Calu3 (cell line): ENCODE results near the gene OR1F1. TPM values are rescaled to one million over a fixed set of nuclear protein-coding genes. Genes with fewer than 3 reads are reported as not detected.
"Not testable (repeated sequence)": the region's sequence is repeated elsewhere in the genome, so short reads cannot be mapped to it uniquely, and the experiment has no call there.

Source experiments
- Bru-seq: library from RNA; stranded (reverse); fragments of 400-500 nt; gene quantifications from one replicate; lab custom pipeline; 2021; lab: Mats Ljungman, UMichigan
- BruChase-seq, 2 experiments: library from RNA; stranded (reverse); fragments of 400-500 nt; gene quantifications; one replicate each; lab custom pipeline; 2021; lab: Mats Ljungman, UMichigan
- BruUV-seq: library from RNA; stranded (reverse); fragments of 400-500 nt; replicated peaks from 2 replicates; lab custom pipeline; 2021; lab: Mats Ljungman, UMichigan
- CTCF ChIA-PET: fragments of 300-600 bp; sonication (Branson Sonifier 250); formaldehyde crosslinking; loops from one replicate; lab custom pipeline; 2022; ENCODE audit warnings: antibody characterized with exemption; lab: Charles Lee
- DNase-seq: peaks from one replicate; pipeline ENCODE4 v3.0.0; 2022
- H3K27ac Mint-ChIP-seq: one replicate; pipeline ENCODE4 v1.8.0; 2022; ENCODE audit warnings: mixed read lengths; ENCODE audit not compliant: unreplicated experiment
- H3K27me3 Mint-ChIP-seq: one replicate; pipeline ENCODE4 v1.8.0; 2022; ENCODE audit warnings: mixed read lengths; ENCODE audit not compliant: unreplicated experiment
- H3K36me3 Mint-ChIP-seq: one replicate; pipeline ENCODE4 v1.8.0; 2022; ENCODE audit warnings: mild to moderate bottlenecking, moderate library complexity, mixed read lengths; ENCODE audit not compliant: insufficient read depth, unreplicated experiment
- H3K4me1 Mint-ChIP-seq: one replicate; pipeline ENCODE4 v1.8.0; 2022; ENCODE audit warnings: mild to moderate bottlenecking, low read depth, mixed read lengths; ENCODE audit not compliant: unreplicated experiment
- H3K4me3 Mint-ChIP-seq: one replicate; pipeline ENCODE4 v1.8.0; 2022; ENCODE audit warnings: mild to moderate bottlenecking, low read depth, moderate library complexity, mixed read lengths; ENCODE audit not compliant: unreplicated experiment
- H3K9me3 Mint-ChIP-seq: one replicate; pipeline ENCODE4 v1.8.0; 2022; ENCODE audit warnings: low read depth, mixed read lengths; ENCODE audit not compliant: unreplicated experiment
- intact Hi-C: fragments of 100-400 bp; cut with micrococcal nuclease; formaldehyde crosslinking; loops from one replicate; pipeline ENCODE4 v1.10.0; 2022; ENCODE audit not compliant: unreplicated experiment
- long read RNA-seq: library from polyadenylated mRNA; stranded (forward); transcript quantifications from one replicate; pipeline ENCODE4 v2.0.0, GENCODE V29; 2022
- total RNA-seq: library from RNA; stranded (reverse); gene quantifications from 2 replicates; pipeline ENCODE4 v1.2.3, GENCODE V29; 2022
- TF ChIP-seq, protein P1 (sequence below): fragments of 200-600 bp; IDR thresholded peaks from one replicate; pipeline ENCODE4 v1.8.0; 2022; ENCODE audit warnings: antibody characterized with exemption; ENCODE audit not compliant: unreplicated experiment

The OR1F1 gene
- total RNA-seq (0.40 and 0.54 TPM in 2 replicates), Bru-seq, nascent RNA (percentile 22 among the genes with signal in this experiment), BruChase-seq, experiment 1, labeled RNA remaining after a 6-hour chase (percentile 28 among the genes with signal in this experiment), BruChase-seq, experiment 2, labeled RNA remaining after a 2-hour chase (percentile 30 among the genes with signal in this experiment)
- long read RNA-seq = 0 reads

- intact Hi-C loops = loop anchor here (10.0 kb wide), 1 partner anchor 317 kb away; the partner anchor contains the start of gene CLUAP1
- H3K27ac Mint-ChIP-seq = peak within 1 kb of the TSS; percentile 95
- peaks cover 2% of the 10 kb centered on the region for H3K9me3 Mint-ChIP-seq
- no TSS peak for BruUV-seq
- peak; percentile 65 for DNase-seq
- TF ChIP-seq, protein P1, sequence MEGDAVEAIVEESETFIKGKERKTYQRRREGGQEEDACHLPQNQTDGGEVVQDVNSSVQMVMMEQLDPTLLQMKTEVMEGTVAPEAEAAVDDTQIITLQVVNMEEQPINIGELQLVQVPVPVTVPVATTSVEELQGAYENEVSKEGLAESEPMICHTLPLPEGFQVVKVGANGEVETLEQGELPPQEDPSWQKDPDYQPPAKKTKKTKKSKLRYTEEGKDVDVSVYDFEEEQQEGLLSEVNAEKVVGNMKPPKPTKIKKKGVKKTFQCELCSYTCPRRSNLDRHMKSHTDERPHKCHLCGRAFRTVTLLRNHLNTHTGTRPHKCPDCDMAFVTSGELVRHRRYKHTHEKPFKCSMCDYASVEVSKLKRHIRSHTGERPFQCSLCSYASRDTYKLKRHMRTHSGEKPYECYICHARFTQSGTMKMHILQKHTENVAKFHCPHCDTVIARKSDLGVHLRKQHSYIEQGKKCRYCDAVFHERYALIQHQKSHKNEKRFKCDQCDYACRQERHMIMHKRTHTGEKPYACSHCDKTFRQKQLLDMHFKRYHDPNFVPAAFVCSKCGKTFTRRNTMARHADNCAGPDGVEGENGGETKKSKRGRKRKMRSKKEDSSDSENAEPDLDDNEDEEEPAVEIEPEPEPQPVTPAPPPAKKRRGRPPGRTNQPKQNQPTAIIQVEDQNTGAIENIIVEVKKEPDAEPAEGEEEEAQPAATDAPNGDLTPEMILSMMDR = no peak
- H3K4me1 Mint-ChIP-seq = peaks cover 38% of the 10 kb centered on the region
- peaks cover 64% of the 10 kb centered on the region for H3K27me3 Mint-ChIP-seq
- H3K4me3 Mint-ChIP-seq = peak within 1 kb of the TSS; percentile 84
- peaks cover 56% of the 10 kb centered on the region for H3K36me3 Mint-ChIP-seq
- CTCF ChIA-PET = interaction anchor here (0.6 to 1.7 kb wide), 4 partner anchors 22 to 58 kb away, joined by 3 read pairs; no protein-coding TSS in a partner anchor
Observed at GRCh38 chr16:3187798-3188674, at the start of gene OR1F1. OR1F1 (plus strand) TSS chr16:3188204.

- Mint-ChIP-seq H3K4me3 (no peak overlapping the region), H3K27me3 (peaks cover 1% of the 10 kb centered on the region), H3K27ac (no peak overlapping the region), H3K36me3 (peaks cover 41% of the 10 kb centered on the region), H3K4me1 (peaks cover 8% of the 10 kb centered on the region), H3K9me3 (no peaks in the 10 kb centered on the region)
- BruUV-seq = no TSS peak
- TF ChIP-seq, protein P1 = no peak
- CTCF ChIA-PET = no interaction called here
- intact Hi-C loops = no loop called here
- no peak for DNase-seq
Observed at GRCh38 chr16:3138342-3138741, 49.7 kb upstream of the OR1F1 start.

DNA sequence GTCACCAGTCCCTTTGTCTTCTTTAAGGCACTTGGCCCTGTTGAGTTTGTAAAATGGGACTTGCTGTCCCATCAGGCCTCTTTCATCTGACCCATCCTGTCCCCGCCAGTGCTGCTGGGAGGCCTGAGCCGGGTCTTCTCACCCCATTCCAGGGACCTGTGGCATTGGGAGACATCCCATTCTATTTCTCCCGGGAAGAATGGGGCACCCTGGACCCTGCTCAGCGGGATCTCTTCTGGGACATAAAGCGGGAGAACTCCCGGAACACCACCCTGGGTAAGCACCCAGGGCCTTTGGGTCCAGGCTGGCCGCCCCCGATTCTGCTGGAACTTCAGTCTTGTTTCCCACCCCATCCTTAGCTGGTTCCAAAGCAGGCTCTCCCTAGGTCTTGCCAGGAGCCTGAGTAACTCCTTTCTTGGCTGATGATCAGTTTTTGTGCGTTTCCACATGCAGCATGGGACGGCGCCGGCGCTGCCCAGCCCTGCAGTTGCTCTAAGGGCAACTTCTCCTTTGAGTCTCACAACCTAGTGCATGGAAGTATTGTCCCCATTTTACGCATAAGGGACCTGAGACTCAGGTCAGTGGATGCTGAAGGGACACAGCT is 49.1 kb upstream of the OR1F1 start:
- Mint-ChIP-seq H3K27ac (no peak overlapping the region), H3K9me3 (no peaks in the 10 kb centered on the region), H3K36me3 (peaks cover 37% of the 10 kb centered on the region), H3K27me3 (peaks cover 7% of the 10 kb centered on the region), H3K4me1 (peaks cover 8% of the 10 kb centered on the region), H3K4me3 (no peak overlapping the region)
- CTCF ChIA-PET = interaction anchor here (2.2 kb wide), 1 partner anchor 11 kb away, joined by 5 read pairs; no protein-coding TSS in a partner anchor
- TF ChIP-seq, protein P1 = no peak
- intact Hi-C loops = no loop called here
- DNase-seq = no peak
- no TSS peak for BruUV-seq

- intact Hi-C loops, H3K4me3 Mint-ChIP-seq, H3K9me3 Mint-ChIP-seq, H3K4me1 Mint-ChIP-seq, DNase-seq, BruUV-seq, H3K27ac Mint-ChIP-seq: not testable (repeated sequence)
- Mint-ChIP-seq H3K36me3 (peaks cover 30% of the 10 kb centered on the region), H3K27me3 (peaks cover 14% of the 10 kb centered on the region)
- CTCF ChIA-PET = interaction anchor here (2.2 kb wide), 1 partner anchor 10 kb away, joined by 5 read pairs; no protein-coding TSS in a partner anchor
Observed at GRCh38 chr16:3139561-3139960, 48.4 kb upstream of the OR1F1 start.
